H1 (cell line): Measurements from ENCODE around the gene TPRA1. TPM values are rescaled to one million over a fixed set of nuclear protein-coding genes. Genes with fewer than 3 reads are reported as not detected.
"Not testable (repeated sequence)": the region's sequence is repeated elsewhere in the genome, so short reads cannot be mapped to it uniquely, and the experiment has no call there.

ENCODE experiments used
- CTCF ChIA-PET: fragments of 300-600 bp; sonication (Branson Sonifier 250); formaldehyde crosslinking; loops from one replicate; lab custom pipeline; 2021; ENCODE audit not compliant: partially characterized antibody; lab: Charles Lee
- POLR2A ChIA-PET: fragments of 300-600 bp; sonication (Branson Sonifier 250); formaldehyde crosslinking; loops from one replicate; lab custom pipeline; 2021; ENCODE audit warnings: inconsistent platforms; ENCODE audit not compliant: partially characterized antibody; lab: Charles Lee
- DNase-seq, 2 experiments: peaks; one replicate each; pipeline versions ENCODE4 v3.0.0 to v3.0.0-alpha.2; 2010 to 2022; ENCODE audit warnings: low spot score in 2 of 2, low read depth in 1 of 2, mixed read lengths in 1 of 2
- FAIRE-seq: peaks from 2 replicates; lab custom pipeline; 2011; peaks lifted over from hg19 to GRCh38; lab: Jason Lieb, UNC
- H2AFZ ChIP-seq: 2 replicates; pipeline ENCODE4 v1.8.1; 2012; ENCODE audit warnings: low read length, inconsistent platforms
- H2AK5ac ChIP-seq: 2 replicates; pipeline ENCODE4 v1.6.1; 2013; ENCODE audit warnings: low read depth, low read length
- H2BK120ac ChIP-seq: replicated peaks from 2 replicates; pipeline ENCODE3; 2013; ENCODE audit warnings: low read depth, low read length, inconsistent platforms
- H2BK12ac ChIP-seq: 2 replicates; pipeline ENCODE4 v1.6.1; 2013; ENCODE audit warnings: low read depth, low read length
- H2BK15ac ChIP-seq: 2 replicates; pipeline ENCODE4 v1.6.1; 2013; ENCODE audit warnings: low read length
- H2BK20ac ChIP-seq: 2 replicates; pipeline ENCODE4 v1.6.1; 2013; ENCODE audit warnings: low read length
- H2BK5ac ChIP-seq: 2 replicates; pipeline ENCODE4 v1.6.1; 2013; ENCODE audit warnings: low read depth, low read length
- H3K14ac ChIP-seq: 2 replicates; pipeline ENCODE4 v1.6.1; 2013; ENCODE audit warnings: inconsistent platforms; ENCODE audit not compliant: insufficient read length
- H3K18ac ChIP-seq: 2 replicates; pipeline ENCODE4 v1.6.1; 2013; ENCODE audit warnings: low read length; ENCODE audit errors: extremely low read depth
- H3K23ac ChIP-seq: 2 replicates; pipeline ENCODE4 v1.6.1; 2013; ENCODE audit warnings: inconsistent platforms; ENCODE audit not compliant: insufficient read length
- H3K23me2 ChIP-seq: 2 replicates; pipeline ENCODE4 v1.6.1; 2013; ENCODE audit warnings: low read depth, low read length
- H3K27ac ChIP-seq: 2 replicates; pipeline ENCODE4 v1.6.1; 2011; ENCODE audit warnings: low read depth, low read length, inconsistent platforms
- H3K27me3 ChIP-seq, 4 experiments: replicated peaks in 1 of 4; 1 replicate in 1 of 4; 2 replicates in 3 of 4; pipeline versions ENCODE4 v1.6.1 to v1.8.1; 2011 to 2013; ENCODE audit warnings: low read length in 3 of 4, mild to moderate bottlenecking in 3 of 4, inconsistent platforms in 2 of 4, mixed read lengths in 2 of 4, moderate library complexity in 1 of 4; ENCODE audit not compliant: control insufficient read depth in 3 of 4, insufficient read depth in 3 of 4; ENCODE audit errors: extremely low read depth in 1 of 4
- H3K36me3 ChIP-seq, 4 experiments: 2 replicates each; pipeline versions ENCODE4 v1.6.1 to v1.8.1; 2011 to 2013; ENCODE audit warnings: mild to moderate bottlenecking in 4 of 4, low read length in 3 of 4, moderate library complexity in 2 of 4, control low read depth in 1 of 4, inconsistent platforms in 1 of 4; ENCODE audit not compliant: insufficient read depth in 4 of 4, control insufficient read depth in 2 of 4
- H3K4ac ChIP-seq: replicated peaks from 2 replicates; pipeline ENCODE3; 2013; ENCODE audit warnings: low read length, low read depth, mixed read lengths, inconsistent platforms; ENCODE audit not compliant: insufficient read length
- H3K4me1 ChIP-seq, 4 experiments: replicated peaks in 1 of 4; 1 replicate in 1 of 4; 2 replicates in 3 of 4; pipeline versions ENCODE4 v1.6.1 to v1.8.1; 2011 to 2013; ENCODE audit warnings: low read length in 3 of 4, inconsistent platforms in 2 of 4, mixed read lengths in 1 of 4; ENCODE audit not compliant: insufficient read depth in 4 of 4, control insufficient read depth in 3 of 4
- H3K4me2 ChIP-seq, 2 experiments: 2 replicates each; pipeline versions ENCODE4 v1.6.1 to v1.8.1; 2011 to 2013; ENCODE audit warnings: low read depth in 2 of 2, low read length in 2 of 2, control low read depth in 1 of 2, inconsistent platforms in 1 of 2, mild to moderate bottlenecking in 1 of 2; ENCODE audit not compliant: insufficient read depth in 1 of 2
- H3K4me3 ChIP-seq, 4 experiments: fragments of 200-600, 300-600 bp in 1 of 4; sonication (generic), shearing (Covaris generic), sonication (Bioruptor Twin) in 1 of 4; 2 replicates each; pipeline versions ENCODE4 v1.5.1 to v1.8.1; 2011 to 2016; ENCODE audit warnings: low read length in 4 of 4, low read depth in 3 of 4, control low read depth in 2 of 4, inconsistent platforms in 2 of 4, mild to moderate bottlenecking in 2 of 4, mixed read lengths in 1 of 4, moderate library complexity in 1 of 4; ENCODE audit not compliant: insufficient read depth in 2 of 4; ENCODE audit errors: extremely low read depth in 1 of 4
- H3K56ac ChIP-seq: replicated peaks from 2 replicates; pipeline ENCODE3; 2013; ENCODE audit warnings: low read depth, mild to moderate bottlenecking, mixed read lengths, low read length, inconsistent platforms; ENCODE audit not compliant: insufficient read length
- H3K79me1 ChIP-seq: 2 replicates; pipeline ENCODE4 v1.6.1; 2013; ENCODE audit warnings: low read depth, low read length, control low read depth
- H3K79me2 ChIP-seq, 2 experiments: 2 replicates each; pipeline versions ENCODE4 v1.6.1 to v1.8.1; 2012 to 2013; ENCODE audit warnings: low read length in 2 of 2, mild to moderate bottlenecking in 2 of 2, inconsistent platforms in 1 of 2; ENCODE audit not compliant: insufficient read depth in 2 of 2, control insufficient read depth in 1 of 2
- H3K9ac ChIP-seq, 4 experiments: replicated peaks in 1 of 4; 1 replicate in 1 of 4; 2 replicates in 3 of 4; pipeline versions ENCODE4 v1.6.1 to v1.8.1; 2011 to 2013; ENCODE audit warnings: low read depth in 3 of 4, low read length in 3 of 4, control low read depth in 2 of 4, mild to moderate bottlenecking in 2 of 4, moderate library complexity in 2 of 4, inconsistent platforms in 1 of 4; ENCODE audit errors: extremely low read depth in 1 of 4
- H3K9me3 ChIP-seq, 2 experiments: 2 replicates each; pipeline versions ENCODE4 v1.6.1 to v1.8.1; 2012 to 2013; ENCODE audit warnings: mild to moderate bottlenecking in 2 of 2, moderate library complexity in 2 of 2, control low read depth in 1 of 2, inconsistent platforms in 1 of 2, low read depth in 1 of 2, low read length in 1 of 2, mixed read lengths in 1 of 2; ENCODE audit not compliant: insufficient read depth in 2 of 2
- H4K20me1 ChIP-seq, 2 experiments: replicated peaks in 1 of 2; 2 replicates each; pipeline versions ENCODE3 to v1.8.1; 2011 to 2013; ENCODE audit warnings: inconsistent platforms in 2 of 2, low read length in 2 of 2, mild to moderate bottlenecking in 1 of 2; ENCODE audit not compliant: insufficient read depth in 2 of 2, control insufficient read depth in 1 of 2
- H4K5ac ChIP-seq: 2 replicates; pipeline ENCODE4 v1.6.1; 2013; ENCODE audit warnings: low read length, low read depth, mixed read lengths, inconsistent platforms; ENCODE audit not compliant: insufficient read length
- H4K8ac ChIP-seq: 2 replicates; pipeline ENCODE4 v1.8.0; 2013; ENCODE audit warnings: mild to moderate bottlenecking, moderate library complexity, low read length, inconsistent platforms; ENCODE audit not compliant: insufficient read depth; ENCODE audit errors: extremely low read depth
- H4K91ac ChIP-seq: replicated peaks from 2 replicates; pipeline ENCODE3; 2013; ENCODE audit warnings: low read length, mixed read lengths, inconsistent platforms; ENCODE audit not compliant: insufficient read length
- WGBS, 2 experiments: shearing (Covaris generic) in 1 of 2; methylation state at CpG; one replicate each; pipeline versions ENCODE4 v1.1.6 to v1.1.7; 2013 to 2015; ENCODE audit warnings: low lambda C conversion rate in 2 of 2, mixed read lengths in 2 of 2, inconsistent platforms in 1 of 2, low coverage in 1 of 2, missing lambda C conversion rate in 1 of 2; ENCODE audit not compliant: insufficient replicate concordance in 2 of 2, insufficient coverage in 1 of 2, insufficient read length in 1 of 2; ENCODE audit errors: extremely low coverage in 1 of 2, missing lambda C conversion rate in 1 of 2; 5-methylcytosine and 5-hydroxymethylcytosine counted together
- polyA plus RNA-seq, 7 experiments: library from polyadenylated mRNA; depleted of rRNA in 3 of 7; stranded (reverse) in 5 of 7; unstranded in 2 of 7; fragments of >200 nt in 5 of 7; fragments of 200-250 nt in 2 of 7; gene quantifications; 1 replicate in 5 of 7; 2 replicates in 1 of 7; 4 replicates in 1 of 7; pipeline versions ENCODE4 v1.2.1 to v1.2.3, GENCODE V29; 2011 to 2013; ENCODE audit warnings: missing spikeins in 2 of 7, mixed read lengths in 2 of 7
- total RNA-seq: library from RNA; stranded (reverse); fragmentation: NEBNext Ultra II Directional; extraction: Animal tissue kit (Norgen Biotek cat#: 25700); gene quantifications from 2 replicates; pipeline ENCODE4 v1.2.1, GENCODE V29; 2021

TPRA1 gene
- total and polyA plus RNA-seq, 2 of the 8 experiments (the other 6 are each of a cell fraction or from before 2014, with no cell fraction given), result 18.8 to 38.5 TPM

DNA sequence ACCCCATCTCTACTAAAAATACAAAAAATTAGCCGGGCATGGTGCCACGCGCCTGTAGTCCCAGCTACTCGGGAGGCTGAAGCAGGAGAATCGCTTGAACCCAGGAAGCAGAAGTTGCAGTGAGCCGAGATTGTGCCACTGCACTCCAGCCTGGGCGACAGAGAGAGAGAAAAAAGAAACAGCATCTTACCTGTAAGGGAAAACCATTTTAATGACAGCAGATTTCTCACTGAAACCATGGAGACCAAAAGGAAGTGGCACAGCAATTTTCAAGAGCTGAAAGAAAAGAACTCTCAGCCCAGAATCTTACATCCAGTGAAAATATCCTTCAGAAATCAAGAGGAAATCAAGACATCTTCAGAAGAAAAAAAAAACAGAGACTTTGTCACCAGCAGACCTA is 59.7 kb downstream of the TPRA1 start:
- H3K23me2 ChIP-seq, H3K4me1 ChIP-seq, H4K20me1 ChIP-seq, H3K14ac ChIP-seq, H3K27ac ChIP-seq, H3K79me1 ChIP-seq, H3K56ac ChIP-seq, H3K27me3 ChIP-seq, H2BK120ac ChIP-seq, H4K91ac ChIP-seq, POLR2A ChIA-PET, H3K9me3 ChIP-seq, H3K4me3 ChIP-seq, H2BK15ac ChIP-seq, FAIRE-seq, H3K9ac ChIP-seq, H2BK20ac ChIP-seq, H3K18ac ChIP-seq, H2BK5ac ChIP-seq, H2AK5ac ChIP-seq, H3K4me2 ChIP-seq, H4K8ac ChIP-seq, H3K23ac ChIP-seq, H3K36me3 ChIP-seq, H3K79me2 ChIP-seq, H2BK12ac ChIP-seq, H4K5ac ChIP-seq, H3K4ac ChIP-seq, DNase-seq, H2AFZ ChIP-seq: not testable (repeated sequence)
- WGBS, 2 experiments, result 96% methylated on average over 7 of the region's 7 CpGs; no CpG with 5 or more reads in 1 of the 2 experiments
- CTCF ChIA-PET, result interaction anchor here (1.2 kb wide), 1 partner anchor 9 kb away, joined by 3 read pairs; no protein-coding TSS in a partner anchor
